ENCODE results near the gene KCTD8. TPM values are rescaled to one million over a fixed set of nuclear protein-coding genes. Genes with fewer than 3 reads are reported as not detected.

KCTD8 gene
- total and polyA plus RNA-seq, 7 experiments from 2014 or later = not detected

DNA sequence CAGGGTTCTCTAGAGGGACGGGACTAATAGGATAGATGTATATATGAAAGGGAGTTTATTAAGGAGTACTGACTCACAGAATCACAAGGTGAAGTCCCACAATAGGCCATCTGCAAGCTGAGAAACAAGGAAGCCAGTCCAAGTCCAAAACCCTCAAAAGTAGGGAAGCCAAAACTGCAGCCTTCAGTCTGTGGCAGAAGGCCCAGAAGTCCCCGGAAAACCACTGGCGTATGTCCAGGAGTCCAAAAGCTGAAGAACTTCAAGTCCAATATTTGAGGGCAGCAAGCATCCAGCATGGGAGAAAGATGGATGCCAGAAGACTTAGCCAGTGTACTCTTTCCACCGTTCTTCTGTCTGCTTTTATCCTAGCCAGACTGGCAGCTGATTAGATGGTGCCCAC lies 227.2 kb downstream of the KCTD8 start:
- intact Hi-C loops (cut with micrococcal nuclease) = no loop called here
- Histone ChIP-seq H3K9me3 (ENCODE audit: control insufficient read depth in 2 of 3, low read length in 3 of 3) (no peaks in the 10 kb centered on the region), H3K36me3 (ENCODE audit: control insufficient read depth in 2 of 3, insufficient read depth in 3 of 3, low read length in 3 of 3) (no peaks in the 10 kb centered on the region), H3K27me3 (ENCODE audit: control insufficient read depth in 2 of 2, insufficient read depth in 2 of 2, low read length in 2 of 2) (no peaks in the 10 kb centered on the region), H3K4me3 (ENCODE audit: low read length) (no peak overlapping the region), H3K4me1 (ENCODE audit: control insufficient read depth in 2 of 2, insufficient read depth in 2 of 2, low read length in 2 of 2) (no peaks in the 10 kb centered on the region), H3K27ac (ENCODE audit: low read depth, low read length) (no peak overlapping the region)
- H3K4me1 Mint-ChIP-seq = no peaks in the 10 kb centered on the region
- no peaks in the 10 kb centered on the region for H3K27me3 Mint-ChIP-seq
- H3K9me3 Mint-ChIP-seq = peaks cover 0 to 12% (median 4%) of the 10 kb centered on the region in 11 donors
- CTCF ChIA-PET = no interaction called here
- DNase-seq = no peak
- H3K4me3 Mint-ChIP-seq = no peak overlapping the region
- no peaks in the 10 kb centered on the region for H3K36me3 Mint-ChIP-seq
- ATAC-seq = no peak
- POLR2A ChIA-PET = no interaction called here
- H3K27ac Mint-ChIP-seq = no peak overlapping the region

DNA sequence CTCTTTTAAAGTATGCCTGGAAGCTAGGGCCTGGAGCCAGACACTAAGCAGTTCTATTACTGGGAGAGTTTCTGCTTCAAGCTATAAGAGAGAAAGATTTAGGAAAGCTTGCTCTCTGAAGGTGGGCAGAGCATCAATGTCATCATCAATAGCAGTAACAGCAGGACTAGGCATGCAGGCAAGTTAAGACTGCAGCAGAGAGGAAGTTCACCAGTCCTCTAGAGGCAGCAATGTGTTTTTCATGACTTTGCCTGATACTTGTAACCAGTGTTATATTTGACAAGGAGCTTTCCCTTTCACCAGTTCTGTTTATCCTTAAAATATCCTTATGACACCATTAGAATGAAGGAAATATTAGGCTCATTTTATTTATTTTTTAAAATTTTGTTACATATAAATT lies 237.9 kb downstream of the KCTD8 start:
- Histone ChIP-seq H3K4me3 (ENCODE audit: low read length) (no peak overlapping the region), H3K27me3 (ENCODE audit: control insufficient read depth in 2 of 2, insufficient read depth in 2 of 2, low read length in 2 of 2) (no peaks in the 10 kb centered on the region), H3K36me3 (ENCODE audit: control insufficient read depth in 2 of 3, insufficient read depth in 3 of 3, low read length in 3 of 3) (no peaks in the 10 kb centered on the region), H3K27ac (ENCODE audit: low read depth, low read length) (no peak overlapping the region), H3K4me1 (ENCODE audit: control insufficient read depth in 2 of 2, insufficient read depth in 2 of 2, low read length in 2 of 2) (no peaks in the 10 kb centered on the region), H3K9me3 (ENCODE audit: control insufficient read depth in 2 of 3, low read length in 3 of 3) (no peaks in the 10 kb centered on the region)
- H3K27me3 Mint-ChIP-seq = no peaks in the 10 kb centered on the region
- no peak for ATAC-seq
- intact Hi-C loops (cut with micrococcal nuclease) = no loop called here
- H3K9me3 Mint-ChIP-seq = peaks cover 0 to 18% (median 3%) of the 10 kb centered on the region in 11 donors
- POLR2A ChIA-PET = no interaction called here
- DNase-seq = no peak
- no peak overlapping the region for H3K4me3 Mint-ChIP-seq
- no peaks in the 10 kb centered on the region for H3K36me3 Mint-ChIP-seq
- CTCF ChIA-PET = no interaction called here
- H3K4me1 Mint-ChIP-seq = no peaks in the 10 kb centered on the region
- H3K27ac Mint-ChIP-seq = no peak overlapping the region

DNA sequence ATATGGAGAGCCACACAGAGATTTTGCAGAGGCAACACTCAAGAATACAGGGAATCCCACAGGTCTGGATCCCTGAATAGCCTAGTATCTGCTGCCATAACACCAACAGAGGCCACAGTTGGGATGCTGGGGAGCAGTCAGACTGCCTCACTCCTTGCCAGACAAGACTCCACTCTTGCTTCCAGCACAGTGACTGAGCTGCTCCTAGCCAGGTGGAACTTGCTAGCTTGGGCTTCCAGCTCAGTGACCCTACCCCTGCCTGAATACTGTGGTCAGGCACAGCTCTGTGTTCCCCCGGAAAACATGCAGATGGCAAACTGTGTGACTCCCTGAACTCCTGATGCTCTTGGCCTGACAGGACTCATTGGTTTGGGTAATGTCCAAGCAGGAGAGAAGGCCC lies 251.8 kb downstream of the KCTD8 start:
- no peaks in the 10 kb centered on the region for H3K4me1 Mint-ChIP-seq
- H3K36me3 ChIP-seq (ENCODE audit: control insufficient read depth in 2 of 3, insufficient read depth in 3 of 3, low read length in 3 of 3) = no peaks in the 10 kb centered on the region
- ATAC-seq = no peak

DNA sequence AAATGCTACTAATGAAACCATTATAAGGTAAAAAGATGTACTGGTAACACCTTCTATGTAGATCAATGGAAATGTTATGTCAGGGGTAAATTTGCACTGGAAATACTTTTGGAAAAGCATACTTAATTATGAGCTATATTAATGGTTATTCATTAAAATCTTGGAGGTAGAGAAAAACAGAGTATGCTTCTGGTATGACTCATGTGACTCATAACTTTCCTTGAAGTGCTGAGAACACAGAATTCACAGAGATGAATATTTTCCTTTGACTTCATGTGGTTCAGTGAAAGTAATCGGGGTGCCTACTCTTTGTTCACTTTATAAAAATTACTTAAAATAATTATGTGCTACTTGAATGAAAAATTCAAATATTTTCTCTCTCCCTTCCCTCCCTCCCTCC lies 254.2 kb downstream of the KCTD8 start:
- peaks cover 0 to 3% (median 0%) of the 10 kb centered on the region in 5 donors for H3K36me3 Mint-ChIP-seq
- no peaks in the 10 kb centered on the region for H3K4me1 Mint-ChIP-seq
- H3K27me3 Mint-ChIP-seq = no peaks in the 10 kb centered on the region
- H3K4me1 ChIP-seq (ENCODE audit: control insufficient read depth in 2 of 2, insufficient read depth in 2 of 2, low read length in 2 of 2) = no peaks in the 10 kb centered on the region
- no peaks in the 10 kb centered on the region for H3K36me3 ChIP-seq (ENCODE audit: control insufficient read depth in 2 of 3, insufficient read depth in 3 of 3, low read length in 3 of 3)
- H3K9me3 Mint-ChIP-seq = peaks cover 0 to 25% (median 5%) of the 10 kb centered on the region in 11 donors
- CTCF ChIA-PET = no interaction called here
- DNase-seq = no peak
- H3K4me3 Mint-ChIP-seq = no peak overlapping the region
- H3K27me3 ChIP-seq (ENCODE audit: control insufficient read depth in 2 of 2, insufficient read depth in 2 of 2, low read length in 2 of 2) = no peaks in the 10 kb centered on the region
- no peaks in the 10 kb centered on the region for H3K9me3 ChIP-seq (ENCODE audit: control insufficient read depth in 2 of 3, low read length in 3 of 3)
- no peak overlapping the region for H3K4me3 ChIP-seq (ENCODE audit: low read length)
- no peak for ATAC-seq
- intact Hi-C loops (cut with micrococcal nuclease) = no loop called here
- no peak overlapping the region for H3K27ac Mint-ChIP-seq
- H3K27ac ChIP-seq (ENCODE audit: low read depth, low read length) = no peak overlapping the region
- POLR2A ChIA-PET = no interaction called here

More for the DNA sequence above, 251.8 kb downstream of the KCTD8 start:
- ChIA-PET CTCF (no interaction called here), POLR2A (no interaction called here)
- H3K4me3 ChIP-seq (ENCODE audit: low read length) = no peak overlapping the region
- Mint-ChIP-seq H3K36me3 (peaks cover 0 to 3% (median 0%) of the 10 kb centered on the region in 5 donors), H3K9me3 (peaks cover 0 to 22% (median 5%) of the 10 kb centered on the region in 11 donors), H3K4me3 (no peak overlapping the region), H3K27me3 (no peaks in the 10 kb centered on the region), H3K27ac (no peak overlapping the region)
- no peaks in the 10 kb centered on the region for H3K9me3 ChIP-seq (ENCODE audit: control insufficient read depth in 2 of 3, low read length in 3 of 3)
- DNase-seq = no peak
- no peaks in the 10 kb centered on the region for H3K4me1 ChIP-seq (ENCODE audit: control insufficient read depth in 2 of 2, insufficient read depth in 2 of 2, low read length in 2 of 2)
- no peaks in the 10 kb centered on the region for H3K27me3 ChIP-seq (ENCODE audit: control insufficient read depth in 2 of 2, insufficient read depth in 2 of 2, low read length in 2 of 2)
- intact Hi-C loops (cut with micrococcal nuclease) = no loop called here
- H3K27ac ChIP-seq (ENCODE audit: low read depth, low read length) = no peak overlapping the region

DNA sequence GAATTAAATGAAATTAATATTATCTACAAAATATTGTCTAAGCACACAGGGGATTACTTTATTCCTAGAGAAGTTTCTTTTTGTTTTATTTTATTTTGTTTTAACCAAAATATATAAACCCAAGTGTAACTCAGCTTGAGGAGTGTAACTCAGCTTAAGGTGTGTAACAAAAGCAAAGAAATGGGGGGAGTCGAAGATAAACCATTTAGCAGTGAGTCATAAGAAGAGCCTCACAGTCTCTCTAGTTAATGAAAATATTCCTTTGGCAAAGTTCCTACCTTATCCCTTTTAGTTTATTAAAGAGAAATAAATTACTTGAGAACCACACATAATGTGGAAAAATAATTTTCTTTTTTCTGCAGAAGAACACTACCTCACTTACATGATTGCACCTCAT lies 261.8 kb downstream of the KCTD8 start:
- ChIA-PET POLR2A (no interaction called here), CTCF (no interaction called here)
- intact Hi-C loops (cut with micrococcal nuclease) = no loop called here
- Mint-ChIP-seq H3K4me3 (no peak overlapping the region), H3K9me3 (peaks cover 0 to 17% (median 3%) of the 10 kb centered on the region in 11 donors), H3K36me3 (no peaks in the 10 kb centered on the region), H3K27ac (no peak overlapping the region), H3K4me1 (no peaks in the 10 kb centered on the region), H3K27me3 (no peaks in the 10 kb centered on the region)
- Histone ChIP-seq H3K4me3 (ENCODE audit: low read length) (no peak overlapping the region), H3K27ac (ENCODE audit: low read depth, low read length) (no peak overlapping the region), H3K27me3 (ENCODE audit: control insufficient read depth in 2 of 2, insufficient read depth in 2 of 2, low read length in 2 of 2) (no peaks in the 10 kb centered on the region), H3K9me3 (ENCODE audit: control insufficient read depth in 2 of 3, low read length in 3 of 3) (no peaks in the 10 kb centered on the region), H3K36me3 (ENCODE audit: control insufficient read depth in 2 of 3, insufficient read depth in 3 of 3, low read length in 3 of 3) (no peaks in the 10 kb centered on the region), H3K4me1 (ENCODE audit: control insufficient read depth in 2 of 2, insufficient read depth in 2 of 2, low read length in 2 of 2) (no peaks in the 10 kb centered on the region)
- ATAC-seq (no peak), DNase-seq (no peak)

DNA sequence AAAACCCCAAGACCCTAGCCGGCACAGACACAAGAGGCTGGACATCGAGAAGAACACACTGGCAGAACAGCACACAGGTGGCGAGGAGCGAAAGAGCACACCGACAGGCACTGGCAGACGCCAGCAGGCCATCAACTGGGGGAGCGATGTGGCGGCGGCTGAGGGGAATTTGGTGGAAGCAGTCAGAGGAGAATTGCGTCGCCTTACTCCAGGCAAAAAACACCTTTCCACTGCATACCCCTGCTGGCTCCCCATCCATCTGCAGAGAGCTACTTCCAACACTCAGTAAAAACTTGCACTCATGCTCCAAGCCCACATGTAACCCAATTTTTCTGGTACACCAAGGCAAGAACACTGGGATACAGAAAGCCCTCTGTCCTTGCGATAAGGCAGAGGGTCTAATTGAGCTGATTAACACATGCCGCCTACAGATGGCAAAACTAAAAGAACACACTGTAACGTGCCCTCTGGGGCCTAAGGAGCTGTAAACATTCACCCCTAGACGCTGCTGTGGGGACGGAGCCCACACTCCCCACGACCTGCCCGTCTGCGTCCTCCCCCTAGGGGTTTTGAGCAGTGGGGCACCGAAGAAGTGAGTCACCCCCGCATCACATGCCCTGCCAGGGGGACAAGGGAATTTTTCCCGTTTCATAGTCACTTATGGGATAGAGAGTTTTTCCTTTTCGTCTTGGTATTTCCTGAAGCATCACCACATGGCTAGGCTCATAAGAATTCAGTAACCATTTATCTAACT lies 262.3 kb downstream of the KCTD8 start:
- intact Hi-C loops (cut with micrococcal nuclease) = no loop called here
- no peak for DNase-seq

More for the DNA sequence above, 262.3 kb downstream of the KCTD8 start:
- POLR2A ChIA-PET = no interaction called here
- Histone ChIP-seq H3K27ac (ENCODE audit: low read depth, low read length) (no peak overlapping the region), H3K36me3 (ENCODE audit: control insufficient read depth in 2 of 3, insufficient read depth in 3 of 3, low read length in 3 of 3) (no peaks in the 10 kb centered on the region), H3K9me3 (ENCODE audit: control insufficient read depth in 2 of 3, low read length in 3 of 3) (no peaks in the 10 kb centered on the region), H3K4me3 (ENCODE audit: low read length) (no peak overlapping the region), H3K27me3 (ENCODE audit: control insufficient read depth in 2 of 2, insufficient read depth in 2 of 2, low read length in 2 of 2) (no peaks in the 10 kb centered on the region), H3K4me1 (ENCODE audit: control insufficient read depth in 2 of 2, insufficient read depth in 2 of 2, low read length in 2 of 2) (no peaks in the 10 kb centered on the region)
- no peaks in the 10 kb centered on the region for H3K36me3 Mint-ChIP-seq
- ATAC-seq = no peak
- no peak overlapping the region for H3K4me3 Mint-ChIP-seq
- H3K9me3 Mint-ChIP-seq = peaks cover 0 to 15% (median 3%) of the 10 kb centered on the region in 11 donors
- no peaks in the 10 kb centered on the region for H3K4me1 Mint-ChIP-seq
- H3K27me3 Mint-ChIP-seq = no peaks in the 10 kb centered on the region
- CTCF ChIA-PET = no interaction called here
- no peak overlapping the region for H3K27ac Mint-ChIP-seq

All from naive thymus-derived CD4-positive, alpha-beta T cell (primary cell).